HG02981 (cell line): ENCODE results near the gene NTSR1.

Source experiments
- ATAC-seq: cut with Tn5 transposase; IDR thresholded peaks from one replicate; pipeline ENCODE4 v1.9.1; 2021; ENCODE audit warnings: mild to moderate bottlenecking, moderate library complexity; ENCODE audit not compliant: unreplicated experiment

The NTSR1 gene

GRCh38 chr20:62779417-62779685 lies 70.7 kb downstream of the NTSR1 start:
- ATAC-seq = no peak

GRCh38 chr20:62780204-62780603 lies 71.6 kb downstream of the NTSR1 start:
- ATAC-seq = no peak

- ATAC-seq = no peak
Measured at GRCh38 chr20:62780696-62781095, 72.1 kb downstream of the NTSR1 start.

- ATAC-seq = no peak
Measured at GRCh38 chr20:62782149-62782892, 73.7 kb downstream of the NTSR1 start.

GRCh38 chr20:62782893-62783278 lies 74.2 kb downstream of the NTSR1 start:
- no peak for ATAC-seq

GRCh38 chr20:62784497-62784896 lies 75.9 kb downstream of the NTSR1 start:
- no peak for ATAC-seq

GRCh38 chr20:62785393-62785792 lies 76.8 kb downstream of the NTSR1 start:
- no peak for ATAC-seq

- no peak for ATAC-seq
Measured at GRCh38 chr20:62786157-62786556, 77.5 kb downstream of the NTSR1 start.

GRCh38 chr20:62787321-62787720 lies 78.7 kb downstream of the NTSR1 start:
- ATAC-seq = no peak

- ATAC-seq = no peak
Measured at GRCh38 chr20:62787866-62788265, 79.2 kb downstream of the NTSR1 start.

GRCh38 chr20:62788607-62789006 lies 80.0 kb downstream of the NTSR1 start:
- ATAC-seq = no peak

- ATAC-seq = no peak
Measured at GRCh38 chr20:62790075-62790474, 81.4 kb downstream of the NTSR1 start.

GRCh38 chr20:62791301-62792181 lies 82.9 kb downstream of the NTSR1 start:
- ATAC-seq = no peak

GRCh38 chr20:62792182-62792939 lies 83.7 kb downstream of the NTSR1 start:
- ATAC-seq = no peak

GRCh38 chr20:62792940-62793756 lies 84.5 kb downstream of the NTSR1 start:
- ATAC-seq = no peak

- ATAC-seq = no peak
Measured at GRCh38 chr20:62793757-62794006, 85.0 kb downstream of the NTSR1 start.

GRCh38 chr20:62794007-62794724 lies 85.5 kb downstream of the NTSR1 start:
- ATAC-seq = peak; percentile 60

- ATAC-seq = no peak
Measured at GRCh38 chr20:62795023-62795761, 86.6 kb downstream of the NTSR1 start.

GRCh38 chr20:62796699-62797491 lies 88.3 kb downstream of the NTSR1 start:
- ATAC-seq = no peak
